GM19238 (cell line): ENCODE results near the gene AGAP1.

Source experiments
- DNase-seq: peaks from one replicate; pipeline ENCODE4 v3.0.0; 2011; ENCODE audit warnings: low spot score; ENCODE audit not compliant: insufficient read length

The AGAP1 gene

GRCh38 chr2:235549735-235550377 is 56.0 kb downstream of the AGAP1 start:
- DNase-seq = no peak

GRCh38 chr2:235550378-235550760 is 56.5 kb downstream of the AGAP1 start:
- DNase-seq = no peak

- DNase-seq = no peak
Observed at GRCh38 chr2:235550946-235551345, 57.1 kb downstream of the AGAP1 start.

- no peak for DNase-seq
Observed at GRCh38 chr2:235551965-235552364, 58.1 kb downstream of the AGAP1 start.

GRCh38 chr2:235552671-235553070 is 58.8 kb downstream of the AGAP1 start:
- no peak for DNase-seq

GRCh38 chr2:235553291-235553690 is 59.4 kb downstream of the AGAP1 start:
- no peak for DNase-seq

- DNase-seq = no peak
Observed at GRCh38 chr2:235553696-235554100, 59.9 kb downstream of the AGAP1 start.

- no peak for DNase-seq
Observed at GRCh38 chr2:235554385-235554784, 60.5 kb downstream of the AGAP1 start.

GRCh38 chr2:235554936-235555335 is 61.1 kb downstream of the AGAP1 start:
- no peak for DNase-seq

- no peak for DNase-seq
Observed at GRCh38 chr2:235555371-235555770, 61.5 kb downstream of the AGAP1 start.

GRCh38 chr2:235556086-235556485 is 62.2 kb downstream of the AGAP1 start:
- DNase-seq = no peak

GRCh38 chr2:235556901-235557300 is 63.1 kb downstream of the AGAP1 start:
- no peak for DNase-seq

- no peak for DNase-seq
Observed at GRCh38 chr2:235557903-235558302, 64.1 kb downstream of the AGAP1 start.

- no peak for DNase-seq
Observed at GRCh38 chr2:235558572-235558971, 64.7 kb downstream of the AGAP1 start.

- no peak for DNase-seq
Observed at GRCh38 chr2:235560345-235560744, 66.5 kb downstream of the AGAP1 start.

- no peak for DNase-seq
Observed at GRCh38 chr2:235561450-235561849, 67.6 kb downstream of the AGAP1 start.

- no peak for DNase-seq
Observed at GRCh38 chr2:235562065-235562747, 68.4 kb downstream of the AGAP1 start.

- no peak for DNase-seq
Observed at GRCh38 chr2:235563056-235563910, 69.4 kb downstream of the AGAP1 start.

- no peak for DNase-seq
Observed at GRCh38 chr2:235564066-235564465, 70.2 kb downstream of the AGAP1 start.

GRCh38 chr2:235564884-235565530 is 71.2 kb downstream of the AGAP1 start:
- DNase-seq = no peak

GRCh38 chr2:235566415-235566814 is 72.6 kb downstream of the AGAP1 start:
- DNase-seq = no peak
